COLO668 (cell line): ENCODE data around the gene DSC3.
"Not testable (repeated sequence)": the region's sequence is repeated elsewhere in the genome, so short reads cannot be mapped to it uniquely, and the experiment has no call there.

Experiments
- DNase-seq: peaks from one replicate; lab custom pipeline; 2025; ENCODE audit not compliant: unreplicated experiment; lab: John Stamatoyannopoulos, UW

The DSC3 gene

GRCh38 chr18:31041271-31042083 is 1.1 kb downstream of the DSC3 start:
- no peak for DNase-seq

GRCh38 chr18:31040686-31041270 is 1.8 kb downstream of the DSC3 start:
- DNase-seq = no peak

GRCh38 chr18:31039426-31039825 is 3.1 kb downstream of the DSC3 start:
- DNase-seq = no peak

- DNase-seq = not testable (repeated sequence)
These were observed 4.9 kb downstream of the DSC3 start for GRCh38 chr18:31037686-31038085.

GRCh38 chr18:31034541-31034940 is 8.0 kb downstream of the DSC3 start:
- DNase-seq = no peak

GRCh38 chr18:31030574-31031278 is 11.8 kb downstream of the DSC3 start:
- DNase-seq = no peak

- DNase-seq = no peak
These were observed 26.7 kb downstream of the DSC3 start for GRCh38 chr18:31015715-31016434.

GRCh38 chr18:31011455-31011854 is 31.1 kb downstream of the DSC3 start:
- DNase-seq = not testable (repeated sequence)

GRCh38 chr18:31010601-31011000 is 31.9 kb downstream of the DSC3 start:
- DNase-seq = no peak

- DNase-seq = no peak
These were observed 42.5 kb downstream of the DSC3 start for GRCh38 chr18:30999887-31000628.

- DNase-seq = no peak
These were observed 43.4 kb downstream of the DSC3 start for GRCh38 chr18:30999186-30999585.

- no peak for DNase-seq
These were observed 45.3 kb downstream of the DSC3 start for GRCh38 chr18:30997223-30997622.

- DNase-seq = no peak
These were observed 50.3 kb downstream of the DSC3 start for GRCh38 chr18:30992231-30992630.

- DNase-seq = no peak
These were observed 51.1 kb downstream of the DSC3 start for GRCh38 chr18:30991397-30991796.

- DNase-seq = no peak
These were observed 53.4 kb downstream of the DSC3 start for GRCh38 chr18:30989141-30989540.

- no peak for DNase-seq
These were observed 54.1 kb downstream of the DSC3 start for GRCh38 chr18:30988440-30988839.

GRCh38 chr18:30987467-30988241 is 54.9 kb downstream of the DSC3 start:
- no peak for DNase-seq

GRCh38 chr18:30985753-30986152 is 56.8 kb downstream of the DSC3 start:
- no peak for DNase-seq

- DNase-seq = no peak
These were observed 60.1 kb downstream of the DSC3 start for GRCh38 chr18:30982285-30982992.
